Measurements from ENCODE around the gene KMT2C. TPM values are rescaled to one million over a fixed set of nuclear protein-coding genes. Genes with fewer than 3 reads are reported as not detected.

Gene KMT2C
- total and polyA plus RNA-seq, 4 donors = 6.3 to 35.3 (median 19.3) TPM

- Histone ChIP-seq H3K4me3 (ENCODE audit: low read depth in 1 of 3, low read length in 3 of 3) (no peak overlapping the region), H3K36me3 (ENCODE audit: control insufficient read depth in 4 of 4, insufficient read depth in 3 of 4, low read depth in 1 of 4, low read length in 3 of 4) (peaks cover 0 to 21% (median 8%) of the 10 kb centered on the region in 4 donors), H3K27me3 (ENCODE audit: control insufficient read depth in 4 of 4, insufficient read depth in 4 of 4, low read length in 3 of 4) (no peaks in the 10 kb centered on the region), H3K4me1 (ENCODE audit: control insufficient read depth in 4 of 4, insufficient read depth in 4 of 4, low read length in 3 of 4) (peaks cover 0 to 2% (median under 1%) of the 10 kb centered on the region in 4 donors), H3K9ac (ENCODE audit: low read depth in 1 of 2, low read length in 2 of 2) (no peak overlapping the region), H3K9me3 (ENCODE audit: control insufficient read depth in 4 of 4, low read length in 3 of 4) (no peaks in the 10 kb centered on the region), H3K27ac (ENCODE audit: low read depth in 1 of 2, low read length in 2 of 2) (no peak overlapping the region)
- TF ChIP-seq JUND (IDR thresholded peaks at IDR 0.05) (no peak), ATF3 (IDR thresholded peaks at IDR 0.05) (no peak), HNF4A (conservative IDR thresholded peaks at IDR 0.05) (no peak), SP1 (IDR thresholded peaks at IDR 0.05) (no peak), FOXA1 (IDR thresholded peaks at IDR 0.05) (no peak), NR2F2 (IDR thresholded peaks at IDR 0.05) (no peak), EGR1 (IDR thresholded peaks at IDR 0.05; ENCODE audit: low read depth in 2 of 2) (no peak), RAD21 (IDR thresholded peaks at IDR 0.05) (no peak), CTCF (IDR thresholded peaks at IDR 0.05; ENCODE audit: low read depth, low read length, missing input control) (no peak), HNF4G (IDR thresholded peaks at IDR 0.05) (no peak), FOXA2 (IDR thresholded peaks at IDR 0.05) (no peak), RXRA (IDR thresholded peaks at IDR 0.05) (no peak), MAX (IDR thresholded peaks at IDR 0.05) (no peak), YY1 (IDR thresholded peaks at IDR 0.05) (no peak)
- TF ChIP-seq, protein P1, sequence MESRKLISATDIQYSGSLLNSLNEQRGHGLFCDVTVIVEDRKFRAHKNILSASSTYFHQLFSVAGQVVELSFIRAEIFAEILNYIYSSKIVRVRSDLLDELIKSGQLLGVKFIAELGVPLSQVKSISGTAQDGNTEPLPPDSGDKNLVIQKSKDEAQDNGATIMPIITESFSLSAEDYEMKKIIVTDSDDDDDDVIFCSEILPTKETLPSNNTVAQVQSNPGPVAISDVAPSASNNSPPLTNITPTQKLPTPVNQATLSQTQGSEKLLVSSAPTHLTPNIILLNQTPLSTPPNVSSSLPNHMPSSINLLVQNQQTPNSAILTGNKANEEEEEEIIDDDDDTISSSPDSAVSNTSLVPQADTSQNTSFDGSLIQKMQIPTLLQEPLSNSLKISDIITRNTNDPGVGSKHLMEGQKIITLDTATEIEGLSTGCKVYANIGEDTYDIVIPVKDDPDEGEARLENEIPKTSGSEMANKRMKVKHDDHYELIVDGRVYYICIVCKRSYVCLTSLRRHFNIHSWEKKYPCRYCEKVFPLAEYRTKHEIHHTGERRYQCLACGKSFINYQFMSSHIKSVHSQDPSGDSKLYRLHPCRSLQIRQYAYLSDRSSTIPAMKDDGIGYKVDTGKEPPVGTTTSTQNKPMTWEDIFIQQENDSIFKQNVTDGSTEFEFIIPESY (IDR thresholded peaks at IDR 0.05) = no peak
- TF ChIP-seq, protein P2, sequence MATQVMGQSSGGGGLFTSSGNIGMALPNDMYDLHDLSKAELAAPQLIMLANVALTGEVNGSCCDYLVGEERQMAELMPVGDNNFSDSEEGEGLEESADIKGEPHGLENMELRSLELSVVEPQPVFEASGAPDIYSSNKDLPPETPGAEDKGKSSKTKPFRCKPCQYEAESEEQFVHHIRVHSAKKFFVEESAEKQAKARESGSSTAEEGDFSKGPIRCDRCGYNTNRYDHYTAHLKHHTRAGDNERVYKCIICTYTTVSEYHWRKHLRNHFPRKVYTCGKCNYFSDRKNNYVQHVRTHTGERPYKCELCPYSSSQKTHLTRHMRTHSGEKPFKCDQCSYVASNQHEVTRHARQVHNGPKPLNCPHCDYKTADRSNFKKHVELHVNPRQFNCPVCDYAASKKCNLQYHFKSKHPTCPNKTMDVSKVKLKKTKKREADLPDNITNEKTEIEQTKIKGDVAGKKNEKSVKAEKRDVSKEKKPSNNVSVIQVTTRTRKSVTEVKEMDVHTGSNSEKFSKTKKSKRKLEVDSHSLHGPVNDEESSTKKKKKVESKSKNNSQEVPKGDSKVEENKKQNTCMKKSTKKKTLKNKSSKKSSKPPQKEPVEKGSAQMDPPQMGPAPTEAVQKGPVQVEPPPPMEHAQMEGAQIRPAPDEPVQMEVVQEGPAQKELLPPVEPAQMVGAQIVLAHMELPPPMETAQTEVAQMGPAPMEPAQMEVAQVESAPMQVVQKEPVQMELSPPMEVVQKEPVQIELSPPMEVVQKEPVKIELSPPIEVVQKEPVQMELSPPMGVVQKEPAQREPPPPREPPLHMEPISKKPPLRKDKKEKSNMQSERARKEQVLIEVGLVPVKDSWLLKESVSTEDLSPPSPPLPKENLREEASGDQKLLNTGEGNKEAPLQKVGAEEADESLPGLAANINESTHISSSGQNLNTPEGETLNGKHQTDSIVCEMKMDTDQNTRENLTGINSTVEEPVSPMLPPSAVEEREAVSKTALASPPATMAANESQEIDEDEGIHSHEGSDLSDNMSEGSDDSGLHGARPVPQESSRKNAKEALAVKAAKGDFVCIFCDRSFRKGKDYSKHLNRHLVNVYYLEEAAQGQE (IDR thresholded peaks at IDR 0.05) = no peak
- no peak for DNase-seq (ENCODE audit: low spot score)
- WGBS = 75% methylated on average over 2 of the region's 2 CpGs
Measured at GRCh38 chr7:152312316-152312715, 123.5 kb downstream of the KMT2C start.

GRCh38 chr7:152307902-152308301 lies 127.9 kb downstream of the KMT2C start:
- no peaks in the 10 kb centered on the region for H3K4me1 ChIP-seq (ENCODE audit: control insufficient read depth in 4 of 4, insufficient read depth in 4 of 4, low read length in 3 of 4)
- H3K36me3 ChIP-seq (ENCODE audit: control insufficient read depth in 4 of 4, insufficient read depth in 3 of 4, low read depth in 1 of 4, low read length in 3 of 4) = peaks cover 5 to 32% (median 12%) of the 10 kb centered on the region in 4 donors
- DNase-seq (ENCODE audit: low spot score) = no peak
- no peak overlapping the region for H3K4me3 ChIP-seq (ENCODE audit: low read depth in 1 of 3, low read length in 3 of 3)
- TF ChIP-seq FOXA2 (IDR thresholded peaks at IDR 0.05) (no peak), TAF1 (conservative IDR thresholded peaks at IDR 0.05) (no peak), GABPA (IDR thresholded peaks at IDR 0.05 in 1 of 2, conservative IDR thresholded peaks at IDR 0.05 in 1 of 2) (no peak), NR2F2 (IDR thresholded peaks at IDR 0.05) (no peak), CTCF (IDR thresholded peaks at IDR 0.05; ENCODE audit: low read depth, low read length, missing input control) (no peak), YY1 (IDR thresholded peaks at IDR 0.05) (no peak), SP1 (IDR thresholded peaks at IDR 0.05) (no peak), EGR1 (IDR thresholded peaks at IDR 0.05; ENCODE audit: low read depth in 2 of 2) (no peak), ATF3 (IDR thresholded peaks at IDR 0.05) (no peak), HNF4G (IDR thresholded peaks at IDR 0.05) (no peak), JUND (IDR thresholded peaks at IDR 0.05) (no peak), FOXA1 (IDR thresholded peaks at IDR 0.05) (no peak)
- TF ChIP-seq, protein P1 (IDR thresholded peaks at IDR 0.05) = no peak
- H3K9me3 ChIP-seq (ENCODE audit: control insufficient read depth in 4 of 4, low read length in 3 of 4) = no peaks in the 10 kb centered on the region
- H3K27ac ChIP-seq (ENCODE audit: low read depth in 1 of 2, low read length in 2 of 2) = no peak overlapping the region
- no peak overlapping the region for H3K9ac ChIP-seq (ENCODE audit: low read depth in 1 of 2, low read length in 2 of 2)
- H3K27me3 ChIP-seq (ENCODE audit: control insufficient read depth in 4 of 4, insufficient read depth in 4 of 4, low read length in 3 of 4) = no peaks in the 10 kb centered on the region

Data from liver (tissue), 9 donors.